ENCODE data around the gene CNGB1. TPM values are rescaled to one million over a fixed set of nuclear protein-coding genes. Genes with fewer than 3 reads are reported as not detected.

The CNGB1 gene
- total RNA-seq, 4 donors from 2014 or later = 1.1 to 2.8 TPM; not detected in 2

- no peaks in the 10 kb centered on the region for H3K9me3 ChIP-seq
- TF ChIP-seq CTCF (IDR thresholded peaks at IDR 0.05) (no peak), POLR2A (IDR thresholded peaks at IDR 0.05) (no peak)
- no peak overlapping the region for H3K4me3 ChIP-seq
- H3K36me3 ChIP-seq = no peaks in the 10 kb centered on the region
- no peak for DNase-seq
- no peaks in the 10 kb centered on the region for H3K27me3 ChIP-seq
- no peak overlapping the region for H3K27ac ChIP-seq
- H3K4me1 ChIP-seq = no peaks in the 10 kb centered on the region
Observed at GRCh38 chr16:57941016-57941664, 29.8 kb downstream of the CNGB1 start.

DNA sequence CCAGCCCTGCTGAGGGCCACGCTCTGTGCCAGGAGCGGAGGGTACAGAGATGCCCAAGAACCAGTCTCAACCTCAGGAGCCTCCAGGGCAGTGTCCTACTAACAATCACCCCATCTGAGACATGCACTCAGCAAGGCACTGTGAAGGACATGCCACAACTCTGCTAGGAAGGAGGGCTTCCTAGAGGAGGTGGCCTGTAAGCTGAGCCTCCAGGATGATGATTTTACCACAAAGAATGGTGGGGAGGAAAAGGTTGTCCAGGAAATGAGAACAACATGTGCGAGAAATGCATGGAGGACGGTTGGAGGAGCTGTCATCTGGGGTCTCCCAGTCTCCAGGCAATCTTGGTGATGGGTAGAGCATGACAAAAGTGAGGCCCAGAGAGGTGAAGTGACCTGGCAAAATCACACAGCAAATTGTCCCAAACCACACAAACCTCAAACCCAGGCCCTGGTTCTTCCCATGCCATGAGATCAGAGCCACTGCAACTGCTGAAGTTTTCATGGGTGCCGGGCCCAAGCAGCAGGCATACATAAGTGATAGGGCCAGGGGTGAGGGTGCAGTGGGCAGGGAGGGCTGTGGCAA lies 30.5 kb downstream of the CNGB1 start:
- H3K36me3 ChIP-seq = no peaks in the 10 kb centered on the region
- H3K4me3 ChIP-seq = no peak overlapping the region
- no peak for TF ChIP-seq CTCF (IDR thresholded peaks at IDR 0.05)
- TF ChIP-seq POLR2A (IDR thresholded peaks at IDR 0.05) = no peak
- no peak for DNase-seq
- no peaks in the 10 kb centered on the region for H3K27me3 ChIP-seq
- H3K9me3 ChIP-seq = no peaks in the 10 kb centered on the region
- no peak overlapping the region for H3K27ac ChIP-seq
- H3K4me1 ChIP-seq = no peaks in the 10 kb centered on the region

DNA sequence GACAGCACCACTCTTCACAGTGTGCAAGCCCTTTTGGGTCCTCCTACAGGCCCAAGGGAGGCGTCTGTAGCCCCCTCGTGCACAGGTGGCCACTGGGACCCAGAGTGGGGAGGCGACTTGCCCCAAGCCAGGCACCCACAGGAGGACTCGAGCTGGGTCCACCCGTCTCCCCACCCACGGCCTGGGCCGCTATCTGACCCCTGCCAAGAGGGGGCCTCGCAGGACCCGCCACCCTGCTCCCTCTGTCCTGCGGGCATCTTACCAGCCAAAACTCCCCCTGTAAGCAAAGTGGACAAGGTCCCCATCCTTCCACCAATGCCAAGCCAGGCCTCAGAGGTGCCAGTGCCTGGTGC lies 31.1 kb downstream of the CNGB1 start:
- no peaks in the 10 kb centered on the region for H3K36me3 ChIP-seq
- DNase-seq = no peak
- no peaks in the 10 kb centered on the region for H3K4me1 ChIP-seq
- H3K4me3 ChIP-seq = no peak overlapping the region
- TF ChIP-seq POLR2A (IDR thresholded peaks at IDR 0.05) (no peak), CTCF (IDR thresholded peaks at IDR 0.05) (no peak)
- H3K9me3 ChIP-seq = no peaks in the 10 kb centered on the region
- H3K27me3 ChIP-seq = no peaks in the 10 kb centered on the region
- H3K27ac ChIP-seq = no peak overlapping the region

DNA sequence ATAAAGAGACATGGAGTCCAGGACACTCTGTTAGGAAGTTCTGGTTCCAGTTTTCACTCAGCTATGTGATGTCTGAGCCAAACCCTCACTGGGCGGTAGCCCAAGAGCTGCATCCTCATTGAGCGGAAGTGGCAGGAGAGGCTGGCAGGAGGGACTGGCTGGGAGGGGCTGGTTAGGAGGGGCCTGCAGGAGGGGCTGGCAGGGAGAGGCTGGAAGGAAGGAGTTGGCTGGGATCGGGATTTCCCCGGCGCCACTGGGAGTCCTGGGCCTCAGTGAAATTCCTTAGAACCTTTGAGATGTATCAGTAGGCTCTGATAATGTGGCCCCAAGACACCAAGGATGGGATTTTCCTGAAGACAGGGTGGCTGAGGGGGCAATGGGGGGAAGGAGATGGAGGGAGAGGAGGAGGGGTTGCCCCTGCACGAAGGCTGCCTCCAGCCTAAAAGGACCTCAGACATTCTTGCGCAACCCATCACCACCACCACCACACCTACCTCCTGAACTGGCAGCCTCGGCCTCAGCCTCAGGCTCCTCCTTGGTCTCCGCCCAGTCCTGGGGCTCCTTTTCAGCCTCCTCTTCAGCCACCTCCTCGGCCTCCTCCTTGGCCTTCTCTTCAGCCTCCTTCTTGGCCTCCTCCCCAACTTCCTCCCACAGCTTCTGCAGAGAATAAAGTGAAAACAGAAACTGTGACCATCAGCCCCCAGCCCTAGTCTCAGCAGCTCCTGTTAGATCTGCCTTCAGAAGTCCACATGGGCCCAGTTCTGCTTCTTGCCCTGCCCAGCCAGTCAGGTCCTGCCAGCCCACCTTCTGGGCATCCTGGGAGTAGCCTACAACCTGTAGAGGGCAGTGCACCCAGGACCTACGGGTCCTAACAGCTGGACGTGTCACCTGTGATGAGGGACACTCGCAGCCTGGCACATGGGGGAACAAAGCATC lies 31.7 kb downstream of the CNGB1 start:
- H3K4me1 ChIP-seq = no peaks in the 10 kb centered on the region
- no peak for TF ChIP-seq POLR2A (IDR thresholded peaks at IDR 0.05)
- no peak for TF ChIP-seq CTCF (IDR thresholded peaks at IDR 0.05)
- no peak for DNase-seq
- no peaks in the 10 kb centered on the region for H3K27me3 ChIP-seq
- no peaks in the 10 kb centered on the region for H3K36me3 ChIP-seq
- no peaks in the 10 kb centered on the region for H3K9me3 ChIP-seq
- H3K27ac ChIP-seq = no peak overlapping the region
- H3K4me3 ChIP-seq = no peak overlapping the region

DNA sequence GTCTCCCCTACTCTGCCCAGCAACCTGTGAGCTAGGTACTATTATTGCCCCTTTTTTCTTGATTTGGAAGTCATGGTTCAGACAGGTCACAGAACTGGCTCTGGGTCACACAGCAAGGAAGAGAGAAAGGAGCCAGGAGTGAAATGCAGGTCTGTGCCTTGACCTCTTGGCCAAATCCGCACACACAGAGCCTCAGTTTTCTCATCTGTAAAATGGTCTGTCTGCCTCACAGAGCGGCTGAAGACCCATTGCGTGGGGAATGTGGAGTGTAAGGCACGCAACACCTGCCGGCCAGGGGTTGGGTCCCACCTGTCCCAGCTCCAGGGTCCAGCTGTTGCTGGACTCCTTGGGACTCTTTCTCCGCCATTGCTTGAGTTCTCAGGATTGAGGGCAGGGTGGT lies 32.4 kb downstream of the CNGB1 start:
- no peak for TF ChIP-seq CTCF (IDR thresholded peaks at IDR 0.05)
- TF ChIP-seq POLR2A (IDR thresholded peaks at IDR 0.05) = no peak
- Histone ChIP-seq H3K36me3 (no peaks in the 10 kb centered on the region), H3K4me3 (no peak overlapping the region), H3K27ac (no peak overlapping the region), H3K9me3 (no peaks in the 10 kb centered on the region), H3K27me3 (no peaks in the 10 kb centered on the region), H3K4me1 (no peaks in the 10 kb centered on the region)
- DNase-seq = no peak

All from Peyer's patch (tissue), 4 donors.